MCF 10A (cell line): ENCODE results near the gene RELN. TPM values are rescaled to one million over a fixed set of nuclear protein-coding genes. Genes with fewer than 3 reads are reported as not detected.

Source experiments
- BruUV-seq: library from RNA; stranded (reverse); fragments of 400-500 nt; replicated peaks from 2 replicates; lab custom pipeline; 2021; lab: Mats Ljungman, UMichigan
- CTCF ChIA-PET: fragments of 300-600 bp; sonication (Branson Sonifier 250); formaldehyde crosslinking; extraction: SDS; loops from one replicate; lab custom pipeline; 2021; ENCODE audit warnings: antibody characterized with exemption, inconsistent platforms; lab: Yijun Ruan, JAX
- POLR2A ChIA-PET: fragments of 300-600, 350-650 bp; sonication (Branson Sonifier 250); formaldehyde crosslinking; extraction: SDS; loops from one replicate; lab custom pipeline; 2020; ENCODE audit warnings: antibody characterized with exemption, inconsistent platforms; lab: Yijun Ruan, JAX
- DNase-seq: peaks from one replicate; pipeline ENCODE4 v3.0.0-alpha.2; 2018; ENCODE audit not compliant: unreplicated experiment
- H3K27ac Mint-ChIP-seq: one replicate; pipeline ENCODE4 v1.8.0; 2022; ENCODE audit warnings: mild to moderate bottlenecking, low read depth, mixed read lengths; ENCODE audit not compliant: unreplicated experiment
- H3K27me3 Mint-ChIP-seq: one replicate; pipeline ENCODE4 v1.8.0; 2022; ENCODE audit warnings: mixed read lengths; ENCODE audit not compliant: insufficient read depth, unreplicated experiment
- H3K36me3 Mint-ChIP-seq: one replicate; pipeline ENCODE4 v1.8.0; 2022; ENCODE audit warnings: mild to moderate bottlenecking, moderate library complexity, mixed read lengths; ENCODE audit not compliant: insufficient read depth, unreplicated experiment
- H3K4me1 Mint-ChIP-seq: one replicate; pipeline ENCODE4 v1.8.0; 2022; ENCODE audit warnings: mixed read lengths; ENCODE audit not compliant: insufficient read depth, unreplicated experiment
- H3K4me3 Mint-ChIP-seq: one replicate; pipeline ENCODE4 v1.8.0; 2022; ENCODE audit warnings: mild to moderate bottlenecking, moderate library complexity, mixed read lengths; ENCODE audit not compliant: unreplicated experiment
- H3K9me3 Mint-ChIP-seq: one replicate; pipeline ENCODE4 v1.8.0; 2022; ENCODE audit warnings: mixed read lengths; ENCODE audit not compliant: unreplicated experiment
- intact Hi-C: fragments of 100-400 bp; cut with micrococcal nuclease; formaldehyde crosslinking; loops from 2 replicates; pipeline ENCODE4 v1.14.1; 2022
- total RNA-seq: library from RNA; stranded (reverse); gene quantifications from 2 replicates; pipeline ENCODE4 v1.2.3, GENCODE V29; 2022
- TF ChIP-seq, protein P1 (sequence below): fragments of 200-600 bp; IDR thresholded peaks from one replicate; pipeline ENCODE4 v1.8.0; 2022; ENCODE audit warnings: antibody characterized with exemption, mild to moderate bottlenecking; ENCODE audit not compliant: unreplicated experiment

The RELN gene
- total RNA-seq, 1 experiment from 2014 or later, result not detected

DNA sequence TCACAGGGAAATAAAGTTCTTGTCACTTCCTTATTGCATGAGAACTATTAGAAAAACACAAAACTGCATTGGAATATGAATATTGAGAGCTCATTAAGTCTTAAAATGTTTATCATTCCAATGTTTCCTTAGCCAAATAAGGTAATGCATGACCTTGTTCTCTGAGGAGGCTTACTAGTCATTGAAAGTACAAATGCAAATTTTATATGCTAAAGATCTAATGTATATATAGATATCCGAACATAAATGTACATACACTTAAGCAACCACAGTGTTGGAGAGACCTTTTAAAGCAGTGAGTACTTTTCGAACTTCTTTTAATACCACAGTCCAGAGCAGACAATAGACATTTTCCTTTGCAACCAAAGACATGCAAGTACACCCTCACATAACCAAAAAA is 96.1 kb downstream of the RELN start:
- Mint-ChIP-seq H3K4me1 (no peaks in the 10 kb centered on the region), H3K27me3 (peaks cover 24% of the 10 kb centered on the region), H3K36me3 (no peaks in the 10 kb centered on the region), H3K27ac (no peak overlapping the region), H3K4me3 (no peak overlapping the region), H3K9me3 (no peaks in the 10 kb centered on the region)
- ChIA-PET POLR2A (no interaction called here), CTCF (no interaction called here)
- BruUV-seq, result no TSS peak
- intact Hi-C loops, result no loop called here
- DNase-seq, result no peak
- TF ChIP-seq, protein P1, sequence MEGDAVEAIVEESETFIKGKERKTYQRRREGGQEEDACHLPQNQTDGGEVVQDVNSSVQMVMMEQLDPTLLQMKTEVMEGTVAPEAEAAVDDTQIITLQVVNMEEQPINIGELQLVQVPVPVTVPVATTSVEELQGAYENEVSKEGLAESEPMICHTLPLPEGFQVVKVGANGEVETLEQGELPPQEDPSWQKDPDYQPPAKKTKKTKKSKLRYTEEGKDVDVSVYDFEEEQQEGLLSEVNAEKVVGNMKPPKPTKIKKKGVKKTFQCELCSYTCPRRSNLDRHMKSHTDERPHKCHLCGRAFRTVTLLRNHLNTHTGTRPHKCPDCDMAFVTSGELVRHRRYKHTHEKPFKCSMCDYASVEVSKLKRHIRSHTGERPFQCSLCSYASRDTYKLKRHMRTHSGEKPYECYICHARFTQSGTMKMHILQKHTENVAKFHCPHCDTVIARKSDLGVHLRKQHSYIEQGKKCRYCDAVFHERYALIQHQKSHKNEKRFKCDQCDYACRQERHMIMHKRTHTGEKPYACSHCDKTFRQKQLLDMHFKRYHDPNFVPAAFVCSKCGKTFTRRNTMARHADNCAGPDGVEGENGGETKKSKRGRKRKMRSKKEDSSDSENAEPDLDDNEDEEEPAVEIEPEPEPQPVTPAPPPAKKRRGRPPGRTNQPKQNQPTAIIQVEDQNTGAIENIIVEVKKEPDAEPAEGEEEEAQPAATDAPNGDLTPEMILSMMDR, result no peak

DNA sequence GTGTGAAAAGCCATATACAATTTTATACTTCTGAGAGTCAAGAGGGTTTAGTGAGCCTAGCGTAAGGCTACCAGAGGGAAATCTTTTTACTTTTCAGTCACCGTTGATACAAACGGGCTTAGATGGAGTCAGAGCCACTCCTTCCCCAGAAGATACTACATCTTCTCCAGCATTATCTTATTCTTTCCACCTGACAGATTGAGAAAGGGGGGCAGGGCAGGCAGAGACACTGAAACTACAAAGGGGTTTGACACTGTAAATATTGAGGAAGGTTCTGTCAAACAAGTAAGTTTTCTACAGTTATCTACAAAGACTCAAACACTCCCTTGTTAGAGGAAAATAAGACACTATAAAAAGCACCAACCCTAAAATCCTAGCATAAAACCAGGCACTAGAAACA is 100.0 kb downstream of the RELN start:
- ChIA-PET CTCF (no interaction called here), POLR2A (no interaction called here)
- no peak overlapping the region for H3K4me3 Mint-ChIP-seq
- DNase-seq, result no peak
- intact Hi-C loops, result no loop called here
- TF ChIP-seq, protein P1, result no peak
- H3K36me3 Mint-ChIP-seq, result no peaks in the 10 kb centered on the region
- H3K27me3 Mint-ChIP-seq, result peaks cover 24% of the 10 kb centered on the region
- no peaks in the 10 kb centered on the region for H3K9me3 Mint-ChIP-seq
- no peaks in the 10 kb centered on the region for H3K4me1 Mint-ChIP-seq
- H3K27ac Mint-ChIP-seq, result no peak overlapping the region
- BruUV-seq, result no TSS peak

GRCh38 chr7:103888603-103889153 is 100.8 kb downstream of the RELN start:
- Mint-ChIP-seq H3K9me3 (no peaks in the 10 kb centered on the region), H3K36me3 (no peaks in the 10 kb centered on the region), H3K27ac (no peak overlapping the region), H3K27me3 (peaks cover 24% of the 10 kb centered on the region), H3K4me1 (no peaks in the 10 kb centered on the region), H3K4me3 (no peak overlapping the region)
- POLR2A ChIA-PET, result no interaction called here
- intact Hi-C loops, result no loop called here
- no TSS peak for BruUV-seq
- no peak for DNase-seq
- TF ChIP-seq, protein P1, result no peak
- CTCF ChIA-PET, result no interaction called here

DNA sequence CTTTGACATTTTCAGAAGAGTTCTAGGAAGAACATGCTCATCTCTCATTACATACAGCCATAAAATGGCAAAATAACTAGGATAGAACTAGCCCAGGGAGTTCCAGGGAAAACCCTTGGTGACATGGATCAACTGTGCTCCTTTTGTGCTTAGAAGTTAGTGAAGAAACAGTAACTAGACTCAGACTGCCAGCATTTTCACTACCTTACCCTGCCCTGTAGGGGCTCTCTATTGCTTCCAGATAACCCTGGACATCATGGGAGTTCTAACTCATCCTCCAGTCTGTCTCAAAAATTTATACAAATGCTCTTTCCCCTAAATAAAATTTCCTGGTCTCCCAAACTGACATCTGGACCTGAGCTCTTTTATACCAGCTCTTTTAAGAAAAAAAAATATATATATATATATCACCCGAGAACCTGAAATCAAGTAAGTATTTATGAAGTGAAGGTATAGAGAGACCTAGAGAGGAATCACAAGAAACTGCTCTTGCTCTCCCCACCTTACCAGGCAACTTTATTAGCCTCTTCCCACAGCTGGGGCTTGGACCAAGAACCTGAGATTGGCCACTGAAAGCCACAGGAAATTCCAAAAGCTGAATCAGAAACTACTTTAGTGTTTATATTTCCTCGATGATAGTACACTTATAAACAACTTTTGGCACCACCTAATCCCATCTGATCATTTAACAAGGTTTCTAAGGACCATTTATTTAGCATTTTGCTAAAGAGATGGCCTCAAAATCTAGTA is 101.4 kb downstream of the RELN start:
- no peak overlapping the region for H3K27ac Mint-ChIP-seq
- ChIA-PET CTCF (interaction anchor here (0.6 to 0.7 kb wide), 2 partner anchors 14 to 384 kb away, joined by 3 to 4 read pairs; no protein-coding TSS in a partner anchor), POLR2A (no interaction called here)
- H3K36me3 Mint-ChIP-seq, result no peaks in the 10 kb centered on the region
- H3K27me3 Mint-ChIP-seq, result peaks cover 21% of the 10 kb centered on the region
- no peak for DNase-seq
- no peaks in the 10 kb centered on the region for H3K9me3 Mint-ChIP-seq
- TF ChIP-seq, protein P1, result no peak
- H3K4me1 Mint-ChIP-seq, result no peaks in the 10 kb centered on the region
- BruUV-seq, result no TSS peak
- H3K4me3 Mint-ChIP-seq, result no peak overlapping the region
- intact Hi-C loops, result no loop called here
